ENCODE data around the gene TOX3. TPM values are rescaled to one million over a fixed set of nuclear protein-coding genes. Genes with fewer than 3 reads are reported as not detected.

Gene TOX3
- total and polyA plus RNA-seq, 12 donors, result not detected

- Histone ChIP-seq H3K36me3 (no peaks in the 10 kb centered on the region), H3K27me3 (peaks cover 0 to 21% (median 0%) of the 10 kb centered on the region in 7 donors), H3K9me3 (no peaks in the 10 kb centered on the region), H3K27ac (no peak overlapping the region), H3K4me1 (no peaks in the 10 kb centered on the region), H3K4me3 (no peak overlapping the region)
- no peak for ATAC-seq
- no peak for DNase-seq
- intact Hi-C loops (cut with DNase I), result loop anchor here in 1 of 10 donors (2.0 kb wide), 1 partner anchor 49 kb away; no protein-coding TSS in a partner anchor
- 80 to 90% methylated on average over 7 of the region's 7 CpGs for WGBS, 2 donors
- TF ChIP-seq CTCF (IDR thresholded peaks at IDR 0.05), result no peak
These were observed 26.7 kb upstream of the TOX3 start for GRCh38 chr16:52573365-52574299.

- WGBS, 2 donors, result 94 to 97% methylated on average over 1 of the region's 1 CpG
- no peak for TF ChIP-seq CTCF (IDR thresholded peaks at IDR 0.05)
- Histone ChIP-seq H3K9me3 (no peaks in the 10 kb centered on the region), H3K4me1 (no peaks in the 10 kb centered on the region), H3K27me3 (peaks cover 0 to 18% (median 0%) of the 10 kb centered on the region in 7 donors), H3K27ac (no peak overlapping the region), H3K36me3 (no peaks in the 10 kb centered on the region), H3K4me3 (no peak overlapping the region)
- no peak for ATAC-seq
- intact Hi-C loops (cut with DNase I), result loop anchor here in 1 of 10 donors (2.0 kb wide), 1 partner anchor 50 kb away; no protein-coding TSS in a partner anchor
- DNase-seq, result no peak
These were observed 25.7 kb upstream of the TOX3 start for GRCh38 chr16:52572656-52573055.

- ATAC-seq (no peak), DNase-seq (no peak)
- H3K4me1 ChIP-seq, result no peaks in the 10 kb centered on the region
- no peaks in the 10 kb centered on the region for H3K27me3 ChIP-seq
- H3K9me3 ChIP-seq, result no peaks in the 10 kb centered on the region
- no peak overlapping the region for H3K4me3 ChIP-seq
- intact Hi-C loops (cut with DNase I), result no loop called here
- H3K36me3 ChIP-seq, result no peaks in the 10 kb centered on the region
- H3K27ac ChIP-seq, result no peak overlapping the region
- WGBS, 2 donors, result 74 to 75% methylated on average over 4 of the region's 4 CpGs
- TF ChIP-seq CTCF (IDR thresholded peaks at IDR 0.05), result no peak
These were observed 23.6 kb upstream of the TOX3 start for GRCh38 chr16:52570495-52571091.

- H3K27ac ChIP-seq, result no peak overlapping the region
- H3K4me1 ChIP-seq, result no peaks in the 10 kb centered on the region
- no peak overlapping the region for H3K4me3 ChIP-seq
- no peak for ATAC-seq
- no peak for TF ChIP-seq CTCF (IDR thresholded peaks at IDR 0.05)
- intact Hi-C loops (cut with DNase I), result no loop called here
- no peaks in the 10 kb centered on the region for H3K27me3 ChIP-seq
- H3K36me3 ChIP-seq, result no peaks in the 10 kb centered on the region
- 68 to 78% methylated on average over 2 of the region's 2 CpGs for WGBS, 2 donors
- no peaks in the 10 kb centered on the region for H3K9me3 ChIP-seq
- no peak for DNase-seq
These were observed 22.8 kb upstream of the TOX3 start for GRCh38 chr16:52569701-52570100.
